GM12801 (cell line): Measurements from ENCODE around the gene MAPK14.

Source experiments
- CTCF ChIP-seq: IDR thresholded peaks from one replicate; pipeline ENCODE4 v1.5.1; 2011; ENCODE audit warnings: control low read depth; ENCODE audit not compliant: insufficient read length; ENCODE audit errors: extremely low read depth

MAPK14 gene

GRCh38 chr6:36020154-36020553 lies 7.5 kb upstream of the MAPK14 start:
- TF ChIP-seq CTCF = no peak

- TF ChIP-seq CTCF = no peak
These were observed 3.4 kb upstream of the MAPK14 start, which contains the start of gene SLC26A8 for GRCh38 chr6:36023996-36024795. TSS of gene SLC26A8 (minus strand) at chr6:36024641. CDS start at chr6:36019707, 4,934 bp downstream.

GRCh38 chr6:36025260-36025931 lies 2.2 kb upstream of the MAPK14 start:
- no peak for TF ChIP-seq CTCF

- TF ChIP-seq CTCF = no peak
These were observed 1.7 kb upstream of the MAPK14 start for GRCh38 chr6:36025932-36026327.

- no peak for TF ChIP-seq CTCF
These were observed 674 bp downstream of the MAPK14 start for GRCh38 chr6:36028088-36028876.

GRCh38 chr6:36028877-36029324 lies 1.3 kb downstream of the MAPK14 start:
- no peak for TF ChIP-seq CTCF

GRCh38 chr6:36029464-36029863 lies 1.9 kb downstream of the MAPK14 start:
- TF ChIP-seq CTCF = no peak
